ENCODE data around the gene BCL6B. TPM values are rescaled to one million over a fixed set of nuclear protein-coding genes. Genes with fewer than 3 reads are reported as not detected.

BCL6B gene
- total RNA-seq, 2 experiments from 2014 or later: 1.2 to 2.4 TPM

GRCh38 chr17:7041607-7042500, 19.0 kb downstream of the BCL6B start:
- ATAC-seq (peak; percentile 37), DNase-seq (peak; percentile 70)
- H3K36me3 Mint-ChIP-seq (ENCODE audit: low read depth): peaks cover 1% of the 10 kb centered on the region
- ChIA-PET CTCF (interaction anchor here (0.9 to 2.9 kb wide), 7 partner anchors 10 to 136 kb away, joined by 3 to 9 read pairs (median 4); no protein-coding TSS in a partner anchor), POLR2A (interaction anchor here (0.8 to 1.5 kb wide), 6 partner anchors 10 to 90 kb away, joined by 3 to 5 read pairs (median 3); no protein-coding TSS in a partner anchor)
- peaks cover 44% of the 10 kb centered on the region for H3K4me1 Mint-ChIP-seq (ENCODE audit: low read depth)
- peak overlapping the region; percentile 85 for H3K27ac Mint-ChIP-seq
- intact Hi-C loops (cut with micrococcal nuclease): no loop called here
- peaks cover 2% of the 10 kb centered on the region for H3K27me3 Mint-ChIP-seq
- TF ChIP-seq CTCF (IDR thresholded peaks at IDR 0.05): no peak
- peak overlapping the region; percentile 77 for H3K4me3 Mint-ChIP-seq
- no peaks in the 10 kb centered on the region for H3K9me3 Mint-ChIP-seq

- TF ChIP-seq CTCF (IDR thresholded peaks at IDR 0.05): no peak
- Mint-ChIP-seq H3K36me3 (ENCODE audit: low read depth) (peaks cover 1% of the 10 kb centered on the region), H3K4me1 (ENCODE audit: low read depth) (peaks cover 46% of the 10 kb centered on the region), H3K9me3 (no peaks in the 10 kb centered on the region), H3K27me3 (peaks cover 2% of the 10 kb centered on the region), H3K4me3 (peak overlapping the region; percentile 77), H3K27ac (peak overlapping the region; percentile 85)
- intact Hi-C loops (cut with micrococcal nuclease): no loop called here
- CTCF ChIA-PET: interaction anchor here (0.9 to 2.9 kb wide), 6 partner anchors 9 to 135 kb away, joined by 3 to 9 read pairs (median 4); no protein-coding TSS in a partner anchor
- peak; percentile 78 for DNase-seq
- ATAC-seq: peak; percentile 48
- POLR2A ChIA-PET: interaction anchor here (0.8 to 1.3 kb wide), 5 partner anchors 9 to 89 kb away, joined by 3 to 5 read pairs (median 3); no protein-coding TSS in a partner anchor
Observed at GRCh38 chr17:7042501-7043181, 19.8 kb downstream of the BCL6B start.

GRCh38 chr17:7043182-7043496, 20.3 kb downstream of the BCL6B start:
- ChIA-PET POLR2A (interaction anchor here (1.3 kb wide), 1 partner anchor 89 kb away, joined by 3 read pairs; no protein-coding TSS in a partner anchor), CTCF (interaction anchor here (1.3 to 1.7 kb wide), 2 partner anchors 39 to 93 kb away, joined by 3 to 4 read pairs; no protein-coding TSS in a partner anchor)
- intact Hi-C loops (cut with micrococcal nuclease): no loop called here
- Mint-ChIP-seq H3K36me3 (ENCODE audit: low read depth) (peaks cover 1% of the 10 kb centered on the region), H3K4me3 (peak overlapping the region; percentile 77), H3K9me3 (no peaks in the 10 kb centered on the region), H3K4me1 (ENCODE audit: low read depth) (peaks cover 41% of the 10 kb centered on the region), H3K27me3 (peaks cover 2% of the 10 kb centered on the region), H3K27ac (peak overlapping the region; percentile 85)
- TF ChIP-seq CTCF (IDR thresholded peaks at IDR 0.05): no peak
- ATAC-seq (no peak), DNase-seq (no peak)

DNA sequence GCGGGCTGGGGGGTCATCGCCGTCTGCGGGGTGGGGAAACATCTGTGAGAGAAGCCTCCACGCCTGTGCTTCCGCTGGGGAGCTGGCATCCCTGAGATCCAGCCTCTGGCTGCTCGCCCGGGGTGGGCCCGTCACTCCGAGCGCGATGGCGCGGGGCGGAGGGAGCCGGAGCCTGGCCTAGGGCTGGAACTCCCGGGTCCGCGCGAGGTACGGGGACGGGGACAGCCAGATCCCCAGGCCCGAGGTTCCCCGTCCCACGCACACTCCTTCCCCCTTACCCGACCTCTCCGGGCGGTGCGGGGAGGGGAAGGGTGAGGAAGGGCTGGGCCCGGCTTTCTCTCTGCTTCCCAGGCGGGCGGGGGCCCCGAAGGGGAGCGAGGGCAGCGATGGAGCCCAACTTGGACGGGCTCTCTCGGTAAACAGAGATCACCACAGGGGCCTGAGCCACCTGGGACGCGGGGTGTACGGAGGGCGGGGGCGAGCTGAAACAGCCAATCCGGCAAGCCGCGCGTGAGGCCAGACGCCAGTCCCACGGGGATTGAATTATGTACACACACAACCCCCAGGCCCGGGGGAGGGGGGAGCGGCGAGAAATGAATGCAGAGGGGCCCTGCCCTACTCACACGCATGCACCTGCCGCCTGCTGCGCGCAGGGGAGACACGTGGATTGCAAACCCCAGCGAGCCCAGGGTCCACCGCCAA, 20.8 kb downstream of the BCL6B start, which contains the start of gene SLC16A11:
Gene SLC16A11, minus strand, starts transcription at position 596 of the 702 bp plus-strand sequence. Its CDS starts 579 bp downstream, at position 17.
- ATAC-seq (peak; percentile 5), DNase-seq (peak; percentile 59)
- H3K4me1 Mint-ChIP-seq (ENCODE audit: low read depth): peaks cover 38% of the 10 kb centered on the region
- POLR2A ChIA-PET: interaction anchor here (0.9 kb wide), 2 partner anchors 135 to 194 kb away, joined by 3 read pairs; no protein-coding TSS in a partner anchor
- peak within 1 kb of the TSS; percentile 85 for H3K27ac Mint-ChIP-seq
- CTCF ChIA-PET: interaction anchor here (1.2 to 12.3 kb wide), 6 partner anchors 85 to 377 kb away, joined by 3 to 371 read pairs (median 12); partner anchors contain the start of genes ACADVL, ASGR1 and DLG4
- peak within 1 kb of the TSS; percentile 77 for H3K4me3 Mint-ChIP-seq
- H3K27me3 Mint-ChIP-seq: peaks cover 2% of the 10 kb centered on the region
- no peak for TF ChIP-seq CTCF (IDR thresholded peaks at IDR 0.05)
- intact Hi-C loops (cut with micrococcal nuclease): no loop called here
- no peaks in the 10 kb centered on the region for H3K9me3 Mint-ChIP-seq
- H3K36me3 Mint-ChIP-seq (ENCODE audit: low read depth): peaks cover 1% of the 10 kb centered on the region
